Osteoblast (primary cell): Measurements from ENCODE around the gene RCAN2. TPM values are rescaled to one million over a fixed set of nuclear protein-coding genes. Genes with fewer than 3 reads are reported as not detected.

Experiments used
- DNase-seq: peaks from one replicate; pipeline ENCODE4 v3.0.0; 2011; ENCODE audit warnings: low spot score, mixed read lengths; ENCODE audit not compliant: insufficient read length; ENCODE audit errors: missing footprints
- H2AFZ ChIP-seq: 2 replicates; pipeline ENCODE4 v1.6.0; 2011; ENCODE audit warnings: mild to moderate bottlenecking, low read length
- H3K27ac ChIP-seq: 2 replicates; pipeline ENCODE4 v1.5.1; 2011; ENCODE audit warnings: mild to moderate bottlenecking, low read depth, low read length, moderate library complexity
- H3K27me3 ChIP-seq: 2 replicates; pipeline ENCODE4 v1.6.0; 2012; ENCODE audit warnings: mild to moderate bottlenecking, control low read depth, inconsistent platforms, low read length, moderate library complexity; ENCODE audit not compliant: insufficient read depth
- H3K36me3 ChIP-seq: 2 replicates; pipeline ENCODE4 v1.5.1; 2011; ENCODE audit warnings: mild to moderate bottlenecking, low read length, control low read depth, moderate library complexity; ENCODE audit not compliant: insufficient read depth
- H3K4me1 ChIP-seq: 2 replicates; pipeline ENCODE4 v1.5.1; 2011; ENCODE audit warnings: mild to moderate bottlenecking, low read length, control low read depth, moderate library complexity; ENCODE audit not compliant: insufficient read depth
- H3K4me2 ChIP-seq: 2 replicates; pipeline ENCODE4 v1.6.0; 2011; ENCODE audit warnings: mild to moderate bottlenecking, low read length; ENCODE audit not compliant: insufficient read depth
- H3K4me3 ChIP-seq: fragments of 200-600 bp; sonication (generic); 3 replicates; pipeline ENCODE4 v1.5.1; 2012; ENCODE audit warnings: mild to moderate bottlenecking, low read length, inconsistent platforms; ENCODE audit not compliant: insufficient read depth
- H3K79me2 ChIP-seq: 2 replicates; pipeline ENCODE4 v1.6.0; 2012; ENCODE audit warnings: mild to moderate bottlenecking, low read length, control low read depth, inconsistent platforms; ENCODE audit not compliant: insufficient read depth
- H3K9me3 ChIP-seq: 2 replicates; pipeline ENCODE4 v1.5.1; 2011; ENCODE audit warnings: low read depth, low read length, control low read depth
- H4K20me1 ChIP-seq: 2 replicates; pipeline ENCODE4 v1.6.0; 2012; ENCODE audit warnings: mild to moderate bottlenecking, low read length, control low read depth; ENCODE audit not compliant: insufficient read depth
- total RNA-seq: library from RNA; depleted of rRNA; stranded (reverse); fragments of >200 nt; gene quantifications from 2 replicates; pipeline ENCODE4 v1.2.3, GENCODE V29; 2012
- TF ChIP-seq, protein P1 (sequence below): IDR thresholded peaks from 2 replicates; pipeline ENCODE4 v1.5.1; 2011; ENCODE audit warnings: mild to moderate bottlenecking, low read depth, low read length, moderate library complexity; ENCODE audit errors: extremely low read depth

RCAN2 gene
- total RNA-seq, 1 donor = 14.1 TPM

DNA sequence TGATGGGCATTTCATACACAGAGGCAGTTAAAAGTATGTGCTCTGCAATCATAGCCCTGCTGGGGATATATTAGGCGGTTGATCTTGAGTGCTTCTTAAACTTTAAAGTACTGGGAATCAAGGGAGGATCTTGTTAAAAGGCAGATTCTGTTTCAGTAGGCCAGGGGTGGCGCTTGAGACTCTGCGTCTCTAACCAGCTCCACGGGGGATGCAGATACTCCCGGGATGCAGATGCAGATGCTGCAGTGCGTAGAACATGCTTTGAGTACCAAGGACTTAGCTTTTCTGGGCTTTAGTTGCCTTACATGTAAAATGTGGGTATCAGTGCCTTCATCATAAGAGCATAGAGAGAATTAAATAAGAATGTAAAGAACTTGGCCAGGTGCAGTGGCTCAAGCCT, 276.0 kb downstream of the RCAN2 start:
- H3K36me3 ChIP-seq = no peaks in the 10 kb centered on the region
- no peak for DNase-seq
- H3K4me2 ChIP-seq = no peak overlapping the region

DNA sequence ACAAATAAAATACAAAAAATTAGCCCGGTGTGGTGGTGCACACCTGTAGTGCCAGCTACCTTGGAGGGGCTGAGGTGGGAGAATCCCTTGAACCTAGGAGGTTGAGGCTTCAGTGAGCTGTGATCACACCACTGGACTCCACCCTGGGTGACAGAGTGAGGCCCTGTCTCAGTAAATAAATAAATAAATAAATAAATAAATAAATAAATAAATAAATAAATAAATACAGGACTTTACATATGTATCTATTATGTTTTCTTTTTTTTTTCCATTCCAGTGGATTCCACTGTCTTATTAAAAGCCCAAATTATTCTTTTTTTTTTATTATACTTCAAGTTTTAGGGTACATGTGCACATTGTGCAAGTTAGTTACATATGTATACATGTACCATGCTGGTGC, 279.3 kb downstream of the RCAN2 start:
- H3K4me1 ChIP-seq = no peaks in the 10 kb centered on the region
- DNase-seq = no peak
- TF ChIP-seq, protein P1, sequence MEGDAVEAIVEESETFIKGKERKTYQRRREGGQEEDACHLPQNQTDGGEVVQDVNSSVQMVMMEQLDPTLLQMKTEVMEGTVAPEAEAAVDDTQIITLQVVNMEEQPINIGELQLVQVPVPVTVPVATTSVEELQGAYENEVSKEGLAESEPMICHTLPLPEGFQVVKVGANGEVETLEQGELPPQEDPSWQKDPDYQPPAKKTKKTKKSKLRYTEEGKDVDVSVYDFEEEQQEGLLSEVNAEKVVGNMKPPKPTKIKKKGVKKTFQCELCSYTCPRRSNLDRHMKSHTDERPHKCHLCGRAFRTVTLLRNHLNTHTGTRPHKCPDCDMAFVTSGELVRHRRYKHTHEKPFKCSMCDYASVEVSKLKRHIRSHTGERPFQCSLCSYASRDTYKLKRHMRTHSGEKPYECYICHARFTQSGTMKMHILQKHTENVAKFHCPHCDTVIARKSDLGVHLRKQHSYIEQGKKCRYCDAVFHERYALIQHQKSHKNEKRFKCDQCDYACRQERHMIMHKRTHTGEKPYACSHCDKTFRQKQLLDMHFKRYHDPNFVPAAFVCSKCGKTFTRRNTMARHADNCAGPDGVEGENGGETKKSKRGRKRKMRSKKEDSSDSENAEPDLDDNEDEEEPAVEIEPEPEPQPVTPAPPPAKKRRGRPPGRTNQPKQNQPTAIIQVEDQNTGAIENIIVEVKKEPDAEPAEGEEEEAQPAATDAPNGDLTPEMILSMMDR = no peak
- peaks cover 11% of the 10 kb centered on the region for H3K27me3 ChIP-seq
- H3K79me2 ChIP-seq = no peaks in the 10 kb centered on the region
- H3K27ac ChIP-seq = no peak overlapping the region
- H3K4me2 ChIP-seq = no peak overlapping the region
- H3K4me3 ChIP-seq = no peak overlapping the region
- no peaks in the 10 kb centered on the region for H4K20me1 ChIP-seq
- no peaks in the 10 kb centered on the region for H3K36me3 ChIP-seq
- H2AFZ ChIP-seq = no peak overlapping the region
- H3K9me3 ChIP-seq = no peaks in the 10 kb centered on the region

More for the DNA sequence above, 276.0 kb downstream of the RCAN2 start:
- peaks cover 8% of the 10 kb centered on the region for H3K27me3 ChIP-seq
- no peaks in the 10 kb centered on the region for H3K4me1 ChIP-seq
- no peak overlapping the region for H3K4me3 ChIP-seq
- H3K27ac ChIP-seq = no peak overlapping the region
- TF ChIP-seq, protein P1 = no peak
- H4K20me1 ChIP-seq = no peaks in the 10 kb centered on the region
- no peak overlapping the region for H2AFZ ChIP-seq
- no peaks in the 10 kb centered on the region for H3K79me2 ChIP-seq
- H3K9me3 ChIP-seq = no peaks in the 10 kb centered on the region

DNA sequence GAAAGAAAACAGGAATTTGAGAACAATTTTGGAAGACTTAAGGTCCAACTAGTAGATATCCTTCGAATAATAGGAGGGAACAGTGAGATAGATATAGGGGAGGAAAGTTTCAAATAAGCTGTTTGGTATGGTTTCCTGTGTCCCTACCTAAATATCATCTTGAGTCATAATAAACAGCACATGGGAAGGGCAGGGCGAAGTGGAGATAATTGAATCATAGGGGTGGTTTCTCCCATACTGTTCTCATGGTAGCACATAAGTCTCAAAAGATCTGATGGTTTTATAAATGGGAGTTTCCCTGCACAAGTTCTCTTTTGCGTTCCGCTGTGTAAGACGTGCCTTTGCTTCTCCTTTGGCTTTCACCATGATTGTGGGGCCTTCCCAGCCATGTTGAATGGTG, 281.0 kb downstream of the RCAN2 start:
- H3K27me3 ChIP-seq = peaks cover 11% of the 10 kb centered on the region
- H2AFZ ChIP-seq = no peak overlapping the region
- no peak overlapping the region for H3K4me3 ChIP-seq
- no peak overlapping the region for H3K4me2 ChIP-seq
- no peaks in the 10 kb centered on the region for H3K36me3 ChIP-seq
- H4K20me1 ChIP-seq = no peaks in the 10 kb centered on the region
- DNase-seq = no peak
- TF ChIP-seq, protein P1 = no peak
- no peaks in the 10 kb centered on the region for H3K9me3 ChIP-seq
- no peak overlapping the region for H3K27ac ChIP-seq
- no peaks in the 10 kb centered on the region for H3K4me1 ChIP-seq
- H3K79me2 ChIP-seq = no peaks in the 10 kb centered on the region

DNA sequence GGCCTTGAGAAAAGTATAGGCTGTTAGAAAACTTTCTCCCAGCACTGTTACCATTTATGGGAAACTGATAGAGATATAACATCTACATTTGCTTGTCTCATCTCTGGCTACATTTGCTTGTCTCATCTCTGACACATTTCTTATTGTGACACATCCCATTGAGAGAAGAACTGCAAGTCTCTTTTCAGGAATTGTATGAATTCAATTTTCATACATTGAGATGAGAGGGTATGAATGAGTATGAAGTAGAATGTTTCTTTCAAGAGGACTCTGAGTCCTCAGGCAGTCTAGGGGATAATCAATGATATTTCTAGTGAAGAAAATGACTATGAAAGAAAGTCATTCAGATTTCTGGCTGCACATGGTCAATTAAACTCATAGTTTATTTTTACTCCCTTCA, 282.9 kb downstream of the RCAN2 start:
- DNase-seq = no peak
- no peaks in the 10 kb centered on the region for H3K9me3 ChIP-seq
- H2AFZ ChIP-seq = no peak overlapping the region

More for the DNA sequence above, 282.9 kb downstream of the RCAN2 start:
- no peak overlapping the region for H3K4me3 ChIP-seq
- H3K79me2 ChIP-seq = no peaks in the 10 kb centered on the region
- H3K4me2 ChIP-seq = no peak overlapping the region
- TF ChIP-seq, protein P1 = no peak
- H3K36me3 ChIP-seq = no peaks in the 10 kb centered on the region
- no peaks in the 10 kb centered on the region for H4K20me1 ChIP-seq
- no peak overlapping the region for H3K27ac ChIP-seq
- H3K27me3 ChIP-seq = peaks cover 9% of the 10 kb centered on the region
- H3K4me1 ChIP-seq = no peaks in the 10 kb centered on the region
